GM13976 (cell line): ENCODE results near the gene CEMIP.

ENCODE experiments used
- DNase-seq: peaks from one replicate; pipeline ENCODE4 v3.0.0; 2012; ENCODE audit warnings: low spot score
- CTCF ChIP-seq: IDR thresholded peaks from 2 replicates; pipeline ENCODE4 v1.5.1; 2012; ENCODE audit warnings: borderline replicate concordance, mild to moderate bottlenecking; ENCODE audit not compliant: insufficient read depth; ENCODE audit errors: extremely low read depth, missing control alignments, control extremely low read depth
- in situ Hi-C: fragments of 300-500 bp; cut with MboI; formaldehyde crosslinking; loops from one replicate; pipeline ENCODE4 v1.12.0; 2022; ENCODE audit warnings: low sequenced_read_pairs, mixed read lengths, inconsistent platforms; ENCODE audit not compliant: unreplicated experiment

CEMIP gene

GRCh38 chr15:80992441-80992840 lies 213.3 kb downstream of the CEMIP start:
- no peak for DNase-seq
- in situ Hi-C loops, result loop anchor here (25.0 kb wide), 1 partner anchor 270 kb away; no protein-coding TSS in a partner anchor
- no peak for TF ChIP-seq CTCF

GRCh38 chr15:80996247-80996646 lies 217.1 kb downstream of the CEMIP start:
- TF ChIP-seq CTCF, result peak; percentile 43
- in situ Hi-C loops, result loop anchor here (25.0 kb wide), 1 partner anchor 266 kb away; no protein-coding TSS in a partner anchor

GRCh38 chr15:80997692-80998091 lies 218.5 kb downstream of the CEMIP start:
- TF ChIP-seq CTCF, result no peak
- no peak for DNase-seq
- in situ Hi-C loops, result loop anchor here (25.0 kb wide), 1 partner anchor 265 kb away; no protein-coding TSS in a partner anchor

More at GRCh38 chr15:80996247-80996646, 217.1 kb downstream of the CEMIP start:
- DNase-seq, result no peak

GRCh38 chr15:80998251-80998650 lies 219.1 kb downstream of the CEMIP start:
- TF ChIP-seq CTCF, result no peak
- in situ Hi-C loops, result loop anchor here (25.0 kb wide), 1 partner anchor 264 kb away; no protein-coding TSS in a partner anchor
- no peak for DNase-seq

GRCh38 chr15:80999623-81000036 lies 220.5 kb downstream of the CEMIP start:
- DNase-seq, result peak; percentile 41
- TF ChIP-seq CTCF, result no peak
- in situ Hi-C loops, result loop anchor here (25.0 kb wide), 1 partner anchor 263 kb away; no protein-coding TSS in a partner anchor

GRCh38 chr15:81000144-81000623 lies 221.0 kb downstream of the CEMIP start:
- no peak for TF ChIP-seq CTCF
- no peak for DNase-seq
- in situ Hi-C loops, result no loop called here

- no peak for TF ChIP-seq CTCF
- in situ Hi-C loops, result no loop called here
- DNase-seq, result peak; percentile 91
These were observed 221.5 kb downstream of the CEMIP start, which contains the start of gene TLNRD1 for GRCh38 chr15:81000624-81001151. Gene TLNRD1, plus strand, starts transcription at chr15:81000923. Its CDS starts 1,349 bp downstream, at chr15:81002272.
